SK-N-SH (cell line): Measurements from ENCODE around the gene SESN1.

ENCODE experiments used
- CHD2 ChIP-seq: fragments of 150-350 bp; IDR thresholded peaks from 2 replicates; pipeline ENCODE4 v1.6.1; 2018; ENCODE audit warnings: low read length; ENCODE audit not compliant: partially characterized antibody
- MAX ChIP-seq: IDR thresholded peaks from 2 replicates; pipeline ENCODE4 v1.4.0; 2012; ENCODE audit warnings: low read depth
- POLR2AphosphoS5 ChIP-seq: IDR thresholded peaks from 2 replicates; pipeline ENCODE4 v1.6.1; 2012; ENCODE audit warnings: low read depth, low read length
- RAD21 ChIP-seq: IDR thresholded peaks from 2 replicates; pipeline ENCODE4 v1.6.1; 2012; ENCODE audit warnings: mild to moderate bottlenecking, low read length
- SMC3 ChIP-seq: IDR thresholded peaks from 2 replicates; pipeline ENCODE4 v1.6.1; 2012; ENCODE audit warnings: low read depth, low read length, improper control_type of control experiment
- YY1 ChIP-seq: IDR thresholded peaks from 2 replicates; pipeline ENCODE4 v1.4.0; 2012; ENCODE audit warnings: low read depth, mild to moderate bottlenecking
- TF ChIP-seq, protein P1 (sequence below): fragments of 200-600 bp; sonication (generic); IDR thresholded peaks from 2 replicates; pipeline ENCODE4 v1.6.1; 2017; ENCODE audit warnings: antibody characterized with exemption, mild to moderate bottlenecking, moderate library complexity

DNA sequence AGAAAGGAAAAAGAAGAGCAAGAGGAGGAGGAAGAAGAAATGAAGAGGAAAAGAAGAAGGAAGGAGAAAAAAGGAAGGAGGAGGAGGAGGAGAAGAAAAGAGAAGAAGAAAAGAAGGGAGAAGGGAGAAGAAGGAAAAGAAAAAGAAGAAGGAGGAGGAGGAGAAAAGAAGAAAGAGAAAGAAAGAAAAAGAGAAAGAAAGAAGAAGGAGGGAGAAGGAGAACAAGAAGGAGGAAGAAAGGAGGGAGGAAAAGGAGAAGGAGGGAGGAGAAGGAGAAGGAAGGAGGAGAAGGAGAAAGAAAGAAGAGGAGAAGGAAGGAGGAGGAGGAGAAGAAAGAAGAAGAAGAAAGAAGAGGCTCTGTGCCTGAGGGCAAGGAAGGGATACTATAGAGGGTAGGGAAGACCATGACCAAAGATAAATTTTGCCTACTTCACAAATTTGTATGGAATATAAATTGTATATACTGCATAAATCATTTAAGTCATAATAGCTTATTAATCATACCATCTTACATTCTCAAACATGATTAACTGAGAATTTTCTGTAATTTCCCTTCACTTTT, 55.7 kb downstream of the SESN1 start:
- TF ChIP-seq POLR2AphosphoS5 (no peak), CHD2 (no peak), SMC3 (no peak), MAX (no peak), RAD21 (no peak), YY1 (no peak)
- TF ChIP-seq, protein P1, sequence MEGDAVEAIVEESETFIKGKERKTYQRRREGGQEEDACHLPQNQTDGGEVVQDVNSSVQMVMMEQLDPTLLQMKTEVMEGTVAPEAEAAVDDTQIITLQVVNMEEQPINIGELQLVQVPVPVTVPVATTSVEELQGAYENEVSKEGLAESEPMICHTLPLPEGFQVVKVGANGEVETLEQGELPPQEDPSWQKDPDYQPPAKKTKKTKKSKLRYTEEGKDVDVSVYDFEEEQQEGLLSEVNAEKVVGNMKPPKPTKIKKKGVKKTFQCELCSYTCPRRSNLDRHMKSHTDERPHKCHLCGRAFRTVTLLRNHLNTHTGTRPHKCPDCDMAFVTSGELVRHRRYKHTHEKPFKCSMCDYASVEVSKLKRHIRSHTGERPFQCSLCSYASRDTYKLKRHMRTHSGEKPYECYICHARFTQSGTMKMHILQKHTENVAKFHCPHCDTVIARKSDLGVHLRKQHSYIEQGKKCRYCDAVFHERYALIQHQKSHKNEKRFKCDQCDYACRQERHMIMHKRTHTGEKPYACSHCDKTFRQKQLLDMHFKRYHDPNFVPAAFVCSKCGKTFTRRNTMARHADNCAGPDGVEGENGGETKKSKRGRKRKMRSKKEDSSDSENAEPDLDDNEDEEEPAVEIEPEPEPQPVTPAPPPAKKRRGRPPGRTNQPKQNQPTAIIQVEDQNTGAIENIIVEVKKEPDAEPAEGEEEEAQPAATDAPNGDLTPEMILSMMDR: no peak
